T-helper 2 cell treated with Interferon-gamma antibody and Interleukin-4, amounts not matched to agents 5 μg/mL and 100 μg/mL, for 36 hours (primary cell): Measurements from ENCODE around the gene LMBR1L.
"Not testable (repeated sequence)": the region's sequence is repeated elsewhere in the genome, so short reads cannot be mapped to it uniquely, and the experiment has no call there.

ENCODE experiments used
- DNase-seq: peaks from one replicate; pipeline ENCODE4 v3.0.0; 2021; ENCODE audit warnings: low spot score
- H3K27ac Mint-ChIP-seq: one replicate; pipeline ENCODE4 v1.8.0; 2021; ENCODE audit warnings: mild to moderate bottlenecking, mixed read lengths
- H3K27me3 Mint-ChIP-seq: one replicate; pipeline ENCODE4 v1.8.0; 2021; ENCODE audit warnings: low read depth, mixed read lengths
- H3K36me3 Mint-ChIP-seq: one replicate; pipeline ENCODE4 v1.8.0; 2021; ENCODE audit warnings: low read depth, mixed read lengths
- H3K4me1 Mint-ChIP-seq: one replicate; pipeline ENCODE4 v1.8.0; 2021; ENCODE audit warnings: low read depth, mixed read lengths
- H3K4me3 Mint-ChIP-seq: one replicate; pipeline ENCODE4 v1.8.0; 2022; ENCODE audit warnings: mild to moderate bottlenecking, moderate library complexity, mixed read lengths
- H3K9me3 Mint-ChIP-seq: one replicate; pipeline ENCODE4 v1.8.0; 2021; ENCODE audit warnings: mixed read lengths

LMBR1L gene, protein sequence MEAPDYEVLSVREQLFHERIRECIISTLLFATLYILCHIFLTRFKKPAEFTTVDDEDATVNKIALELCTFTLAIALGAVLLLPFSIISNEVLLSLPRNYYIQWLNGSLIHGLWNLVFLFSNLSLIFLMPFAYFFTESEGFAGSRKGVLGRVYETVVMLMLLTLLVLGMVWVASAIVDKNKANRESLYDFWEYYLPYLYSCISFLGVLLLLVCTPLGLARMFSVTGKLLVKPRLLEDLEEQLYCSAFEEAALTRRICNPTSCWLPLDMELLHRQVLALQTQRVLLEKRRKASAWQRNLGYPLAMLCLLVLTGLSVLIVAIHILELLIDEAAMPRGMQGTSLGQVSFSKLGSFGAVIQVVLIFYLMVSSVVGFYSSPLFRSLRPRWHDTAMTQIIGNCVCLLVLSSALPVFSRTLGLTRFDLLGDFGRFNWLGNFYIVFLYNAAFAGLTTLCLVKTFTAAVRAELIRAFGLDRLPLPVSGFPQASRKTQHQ

DNA sequence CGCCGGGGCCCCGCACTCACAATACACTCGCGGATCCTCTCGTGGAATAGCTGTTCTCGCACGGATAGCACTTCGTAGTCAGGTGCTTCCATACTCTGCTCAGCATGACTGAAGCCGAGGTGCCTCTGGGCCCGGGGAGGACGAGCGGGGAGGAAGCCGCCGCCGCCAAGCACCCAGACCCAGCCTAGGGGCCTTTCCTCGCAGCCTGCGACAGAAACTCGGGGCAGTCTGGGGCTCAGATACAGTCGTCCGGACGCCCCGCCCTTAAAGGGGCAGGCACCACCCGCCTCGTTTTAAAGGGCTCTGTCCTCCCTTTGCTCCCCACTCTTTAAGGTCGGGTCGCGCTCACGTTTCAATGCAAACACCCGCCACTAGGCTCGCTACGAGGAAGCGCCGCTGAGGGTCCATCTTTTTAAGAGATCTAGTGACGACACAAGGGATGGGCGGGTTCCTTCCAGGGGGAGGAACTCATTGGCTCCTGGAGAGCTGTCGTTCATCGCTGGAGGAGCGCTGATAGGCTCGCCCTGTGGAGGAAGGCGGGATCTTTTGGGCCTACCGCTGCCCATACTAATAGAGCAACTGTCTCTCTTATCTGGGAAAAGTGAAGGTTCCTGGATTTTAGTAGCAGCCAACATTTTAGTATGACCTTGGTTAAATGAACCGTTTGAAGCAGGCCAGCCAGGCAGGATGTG, at the start of gene LMBR1L:
TSS of gene LMBR1L (minus strand) at position 384 of the 692 bp plus-strand sequence. CDS start at position 92, 292 bp downstream.
- no peaks in the 10 kb centered on the region for H3K9me3 Mint-ChIP-seq
- peak; percentile 92 for DNase-seq
- H3K4me3 Mint-ChIP-seq: peak within 1 kb of the TSS; percentile 98
- H3K27ac Mint-ChIP-seq: peak within 1 kb of the TSS; percentile 92
- no peaks in the 10 kb centered on the region for H3K36me3 Mint-ChIP-seq
- H3K27me3 Mint-ChIP-seq: no peaks in the 10 kb centered on the region
- H3K4me1 Mint-ChIP-seq: peaks cover 24% of the 10 kb centered on the region

DNA sequence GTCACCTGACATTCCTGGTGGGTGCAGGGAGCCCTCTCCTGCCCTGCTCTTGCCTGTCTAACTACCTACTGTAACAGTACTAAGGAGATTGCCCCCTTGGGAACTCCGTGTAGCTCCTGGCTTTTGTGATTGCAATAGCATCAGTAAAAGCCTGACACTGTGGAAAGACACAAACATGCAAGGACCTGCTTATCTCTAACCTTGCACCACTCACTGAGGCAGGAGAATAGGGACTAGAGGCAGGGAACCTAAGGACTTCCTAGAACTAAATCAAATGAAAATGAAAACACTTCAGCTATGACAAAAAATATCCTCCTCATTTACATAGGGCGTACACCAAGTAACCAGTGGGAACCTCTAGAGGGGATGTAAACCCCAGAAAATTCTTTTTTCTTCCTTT, 49.8 kb upstream of the LMBR1L start:
- Mint-ChIP-seq H3K4me1 (peaks cover 2% of the 10 kb centered on the region), H3K27me3 (peaks cover 6% of the 10 kb centered on the region), H3K27ac (no peak overlapping the region), H3K36me3 (no peaks in the 10 kb centered on the region), H3K9me3 (no peaks in the 10 kb centered on the region), H3K4me3 (no peak overlapping the region)
- no peak for DNase-seq

DNA sequence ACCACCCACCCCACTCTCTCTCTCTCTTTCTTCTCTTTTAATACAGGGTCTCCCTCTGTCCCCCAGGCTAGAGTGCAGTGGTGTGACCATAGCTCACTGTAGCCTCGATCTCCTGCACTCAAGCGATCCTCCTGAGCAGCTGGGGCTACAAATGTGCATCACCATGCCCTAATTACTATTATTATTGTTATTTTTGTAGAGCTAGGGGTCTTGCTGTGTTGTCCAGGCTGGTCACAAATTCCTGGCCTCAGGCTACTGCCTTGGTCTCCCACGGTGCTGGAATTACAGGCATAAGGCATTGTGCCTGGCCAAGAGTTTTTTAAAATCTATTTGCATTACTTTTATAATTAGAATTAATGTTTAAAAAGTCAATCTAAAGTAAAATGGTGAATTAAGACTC, 43.6 kb upstream of the LMBR1L start:
- no peaks in the 10 kb centered on the region for H3K9me3 Mint-ChIP-seq
- H3K27me3 Mint-ChIP-seq: no peaks in the 10 kb centered on the region
- DNase-seq: no peak
- H3K36me3 Mint-ChIP-seq: no peaks in the 10 kb centered on the region
- H3K4me1 Mint-ChIP-seq: peaks cover 3% of the 10 kb centered on the region
- no peak overlapping the region for H3K4me3 Mint-ChIP-seq
- no peak overlapping the region for H3K27ac Mint-ChIP-seq

DNA sequence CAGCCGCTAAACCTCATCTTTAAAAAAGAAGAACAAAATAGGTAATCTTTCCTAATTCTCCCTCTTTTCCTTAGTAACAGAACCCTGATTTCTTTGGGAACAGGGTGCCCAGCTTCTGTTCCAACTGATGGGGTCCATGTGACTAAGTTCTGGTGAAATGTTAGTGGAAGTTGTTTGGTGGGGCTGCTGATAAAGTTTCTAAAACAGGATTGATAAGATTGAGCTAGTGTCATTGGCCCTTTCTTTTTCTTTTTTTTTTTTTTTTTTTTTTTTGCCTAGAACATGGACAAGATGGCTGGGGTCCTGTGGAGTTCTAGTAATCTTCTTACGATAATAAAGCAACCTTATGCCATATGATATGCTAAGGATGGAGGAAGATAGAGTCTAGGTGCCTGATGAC, 36.7 kb upstream of the LMBR1L start:
- Mint-ChIP-seq H3K27ac (no peak overlapping the region), H3K27me3 (no peaks in the 10 kb centered on the region), H3K4me1 (peaks cover 3% of the 10 kb centered on the region), H3K36me3 (peaks cover 2% of the 10 kb centered on the region), H3K9me3 (no peaks in the 10 kb centered on the region), H3K4me3 (no peak overlapping the region)
- DNase-seq: no peak

DNA sequence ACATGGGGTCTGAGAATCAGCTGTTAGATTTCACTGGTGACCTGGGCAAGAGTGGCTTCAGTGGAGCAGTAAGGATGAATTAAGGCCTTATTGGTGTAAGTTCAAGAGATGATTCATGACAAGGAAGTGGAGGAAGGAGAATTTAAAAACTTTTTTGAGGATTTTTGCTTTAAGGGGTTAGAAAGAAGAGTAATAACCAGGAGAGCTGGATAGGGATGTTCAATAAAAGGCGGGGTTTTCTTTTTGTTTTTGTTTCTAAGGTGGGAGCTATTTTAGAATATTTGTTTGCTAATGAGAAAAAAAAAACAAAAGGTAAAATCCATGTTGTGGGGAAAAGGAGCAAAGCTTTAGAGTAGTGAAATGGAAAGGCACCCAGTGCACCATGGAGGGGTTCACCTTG, 35.8 kb upstream of the LMBR1L start:
- Mint-ChIP-seq H3K4me1 (peaks cover 3% of the 10 kb centered on the region), H3K9me3 (no peaks in the 10 kb centered on the region), H3K4me3 (no peak overlapping the region), H3K36me3 (peaks cover 3% of the 10 kb centered on the region), H3K27me3 (no peaks in the 10 kb centered on the region), H3K27ac (no peak overlapping the region)
- DNase-seq: no peak

DNA sequence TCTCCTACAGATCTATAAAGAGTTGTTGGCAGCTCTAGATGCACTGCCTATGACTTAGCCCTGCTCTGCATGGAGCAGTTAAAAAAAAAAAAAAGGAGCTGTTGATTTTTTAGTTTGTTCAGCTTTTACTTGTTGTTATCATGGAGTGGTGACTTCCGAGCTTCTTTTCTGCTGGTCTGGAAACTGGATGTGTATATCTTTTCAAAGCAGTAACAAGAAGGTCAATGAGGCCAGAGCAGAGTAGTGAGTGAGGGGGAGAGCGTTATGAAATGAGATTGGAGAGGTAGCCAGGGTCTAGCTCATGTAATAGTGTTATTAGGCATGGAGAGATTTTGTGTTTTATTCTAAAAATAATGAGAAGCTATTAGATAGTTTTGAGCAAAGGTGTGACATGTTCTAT, 33.7 kb upstream of the LMBR1L start:
- H3K4me1 Mint-ChIP-seq: no peaks in the 10 kb centered on the region
- H3K27ac Mint-ChIP-seq: no peak overlapping the region
- H3K36me3 Mint-ChIP-seq: peaks cover 5% of the 10 kb centered on the region
- no peaks in the 10 kb centered on the region for H3K27me3 Mint-ChIP-seq
- no peak overlapping the region for H3K4me3 Mint-ChIP-seq
- H3K9me3 Mint-ChIP-seq: no peaks in the 10 kb centered on the region
- DNase-seq: no peak

DNA sequence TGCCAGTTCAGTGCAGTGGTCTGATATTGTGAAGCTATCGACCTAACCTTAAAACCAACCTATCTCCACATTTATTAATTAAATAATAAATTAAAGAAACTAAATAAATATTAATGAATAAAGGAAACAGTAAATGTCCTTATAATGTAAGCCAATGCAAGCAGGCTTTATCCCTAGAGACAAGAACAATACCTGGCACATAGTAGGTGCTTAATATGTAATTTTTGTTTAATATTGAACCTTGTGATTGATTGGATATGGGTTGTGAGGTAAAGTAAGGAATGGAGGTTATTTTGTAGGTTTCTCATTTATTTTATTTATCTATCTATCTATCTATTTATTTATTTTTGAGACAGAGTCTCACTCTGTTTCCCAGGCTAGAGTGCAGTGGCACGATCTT, 28.4 kb upstream of the LMBR1L start:
- DNase-seq: no peak
- Mint-ChIP-seq H3K36me3 (peaks cover 4% of the 10 kb centered on the region), H3K9me3 (no peaks in the 10 kb centered on the region), H3K27me3 (no peaks in the 10 kb centered on the region), H3K4me3 (no peak overlapping the region), H3K27ac (no peak overlapping the region), H3K4me1 (peaks cover 7% of the 10 kb centered on the region)

DNA sequence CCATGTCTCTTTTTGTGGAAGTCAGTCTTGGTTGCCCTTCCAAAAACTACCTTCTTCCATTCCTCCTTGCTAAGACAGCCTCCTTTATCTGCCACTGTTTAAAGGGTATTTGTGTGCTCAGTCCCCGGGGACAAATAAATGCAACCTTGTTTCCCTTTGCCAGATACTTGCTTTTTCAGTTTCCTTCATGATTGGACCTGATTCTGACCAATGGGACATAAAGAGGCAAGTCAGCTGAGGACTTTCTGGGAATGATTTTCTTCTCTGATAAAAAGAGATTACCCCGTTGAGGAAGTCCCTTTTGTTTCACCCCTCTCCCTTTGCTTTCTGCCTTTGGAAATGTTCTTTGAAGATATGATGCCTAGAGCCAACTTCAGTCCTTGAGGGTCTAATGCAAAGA, 27.9 kb upstream of the LMBR1L start:
- Mint-ChIP-seq H3K9me3 (no peaks in the 10 kb centered on the region), H3K36me3 (peaks cover 4% of the 10 kb centered on the region), H3K4me3 (no peak overlapping the region), H3K4me1 (peaks cover 9% of the 10 kb centered on the region), H3K27ac (no peak overlapping the region), H3K27me3 (no peaks in the 10 kb centered on the region)
- no peak for DNase-seq

DNA sequence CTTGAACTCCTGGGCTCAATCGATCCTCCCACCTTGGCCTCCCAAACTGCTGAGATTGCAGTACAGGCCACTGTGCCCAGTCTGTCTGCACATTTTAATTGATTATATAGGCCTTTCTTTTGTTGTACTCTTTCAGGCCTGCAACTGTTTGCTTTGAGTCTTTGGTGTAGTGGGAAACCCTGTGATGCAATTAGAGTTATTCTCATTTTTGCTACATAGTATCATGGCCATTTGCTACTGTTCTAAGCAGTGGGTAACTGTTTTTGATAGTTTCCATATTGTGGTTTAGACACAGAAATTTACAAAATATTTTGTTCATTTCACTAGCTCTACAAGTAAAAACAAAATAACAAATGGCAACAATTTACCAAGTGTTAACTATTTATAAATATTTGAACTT, 26.8 kb upstream of the LMBR1L start:
- Mint-ChIP-seq H3K4me3 (no peak overlapping the region), H3K27me3 (no peaks in the 10 kb centered on the region), H3K9me3 (no peaks in the 10 kb centered on the region), H3K36me3 (peaks cover 4% of the 10 kb centered on the region), H3K4me1 (peaks cover 19% of the 10 kb centered on the region), H3K27ac (no peak overlapping the region)
- no peak for DNase-seq

DNA sequence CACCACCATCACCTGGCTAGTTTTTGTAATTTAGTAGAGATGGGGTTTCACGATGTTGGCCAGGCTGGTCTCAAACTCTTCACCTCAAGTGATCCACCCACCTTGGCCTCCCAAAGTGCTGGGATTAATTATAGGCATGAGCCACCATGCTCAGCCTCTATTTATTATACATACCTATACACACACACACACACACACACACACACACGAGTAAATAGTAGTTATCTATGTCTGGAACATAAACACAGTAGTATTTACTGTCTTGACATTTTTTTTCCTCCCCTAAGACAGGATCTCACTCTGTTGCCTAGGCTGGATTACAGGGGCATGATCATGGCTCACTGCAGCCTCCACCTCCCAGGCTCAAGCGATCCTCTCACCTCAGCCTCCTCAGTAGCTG, 26.4 kb upstream of the LMBR1L start:
- H3K27ac Mint-ChIP-seq, DNase-seq, H3K36me3 Mint-ChIP-seq, H3K9me3 Mint-ChIP-seq, H3K27me3 Mint-ChIP-seq, H3K4me3 Mint-ChIP-seq: not testable (repeated sequence)
- peaks cover 23% of the 10 kb centered on the region for H3K4me1 Mint-ChIP-seq

DNA sequence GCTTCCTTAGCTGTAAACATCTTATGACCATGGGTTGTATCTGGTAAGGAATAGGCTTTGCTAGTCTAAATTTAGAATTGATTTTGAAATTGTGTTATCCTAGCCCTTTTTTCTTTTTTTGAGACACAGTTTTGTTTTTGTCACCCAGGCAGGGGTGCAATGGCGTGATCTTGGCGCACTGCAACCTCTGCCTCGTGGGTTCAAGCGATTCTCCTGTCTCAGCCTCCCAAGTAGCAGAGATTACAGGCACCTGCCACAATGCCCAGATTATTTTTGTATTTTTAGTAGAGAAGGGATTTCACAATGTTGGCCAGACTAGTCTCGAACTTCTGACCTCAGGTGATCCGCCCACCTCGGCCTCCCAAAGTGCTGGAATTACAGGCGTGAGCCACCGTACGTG, 22.9 kb upstream of the LMBR1L start:
- H3K36me3 Mint-ChIP-seq: peaks cover 27% of the 10 kb centered on the region
- H3K27ac Mint-ChIP-seq: peak overlapping the region; percentile 20
- DNase-seq: no peak
- peaks cover 3% of the 10 kb centered on the region for H3K27me3 Mint-ChIP-seq
- peaks cover 29% of the 10 kb centered on the region for H3K4me1 Mint-ChIP-seq
- H3K4me3 Mint-ChIP-seq: peak overlapping the region; percentile 21
- no peaks in the 10 kb centered on the region for H3K9me3 Mint-ChIP-seq

DNA sequence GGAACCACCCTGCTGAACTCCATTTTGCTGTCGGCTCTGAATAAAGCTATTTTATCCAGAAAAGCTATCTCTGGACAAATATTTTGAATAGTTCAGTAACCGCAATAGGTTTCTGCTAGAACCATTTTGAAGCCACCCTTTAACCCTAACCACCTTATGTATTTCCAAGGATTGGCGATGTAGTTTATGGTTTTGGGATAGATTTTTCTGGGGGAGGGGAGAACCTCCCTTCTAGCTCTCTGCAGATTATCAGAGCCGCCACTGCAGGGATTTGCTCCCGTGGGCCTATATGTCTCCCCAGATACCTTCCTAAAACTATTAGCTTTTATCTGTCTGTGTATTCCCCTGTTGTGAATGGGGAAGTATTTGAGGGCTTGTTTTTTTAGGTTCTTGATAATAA, 22.4 kb upstream of the LMBR1L start:
- Mint-ChIP-seq H3K27ac (no peak overlapping the region), H3K36me3 (peaks cover 32% of the 10 kb centered on the region), H3K4me1 (peaks cover 27% of the 10 kb centered on the region), H3K4me3 (peak overlapping the region; percentile 92), H3K27me3 (peaks cover 3% of the 10 kb centered on the region), H3K9me3 (no peaks in the 10 kb centered on the region)
- no peak for DNase-seq

DNA sequence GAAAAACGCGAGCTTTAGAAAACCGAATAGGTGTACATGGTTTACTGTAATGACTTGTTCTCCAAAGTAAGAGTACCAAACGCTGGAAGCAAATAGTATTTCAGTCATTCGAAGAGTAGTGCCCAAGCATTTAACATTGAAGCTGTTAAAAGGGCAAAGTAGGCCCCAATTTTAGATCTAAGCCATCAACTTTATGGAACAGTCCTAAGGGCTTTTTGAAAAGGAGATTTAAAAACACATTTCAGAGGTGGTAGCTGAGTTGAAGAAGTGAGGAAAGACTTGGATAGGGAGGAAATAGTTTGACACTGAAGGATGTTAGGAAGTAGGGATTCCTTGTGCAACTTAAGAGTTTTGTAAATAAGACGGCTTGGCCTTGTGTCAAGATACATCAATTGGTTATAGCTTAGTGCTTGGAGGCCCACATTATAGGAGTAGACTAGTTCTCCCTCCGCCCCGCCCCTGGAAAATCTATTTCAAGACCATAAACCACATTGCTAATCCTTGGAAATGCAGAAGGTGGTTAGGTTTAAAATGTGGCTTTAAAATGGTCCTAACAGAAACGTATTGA, 21.3 kb upstream of the LMBR1L start:
- peaks cover 36% of the 10 kb centered on the region for H3K4me1 Mint-ChIP-seq
- peak overlapping the region; percentile 94 for H3K27ac Mint-ChIP-seq
- no peaks in the 10 kb centered on the region for H3K9me3 Mint-ChIP-seq
- peaks cover 42% of the 10 kb centered on the region for H3K36me3 Mint-ChIP-seq
- H3K4me3 Mint-ChIP-seq: peak overlapping the region; percentile 92
- H3K27me3 Mint-ChIP-seq: peaks cover 3% of the 10 kb centered on the region
- DNase-seq: no peak
